ENCODE data around the gene PPP1R14B. TPM values are rescaled to one million over a fixed set of nuclear protein-coding genes. Genes with fewer than 3 reads are reported as not detected.
A peak's percentile ranks its signal among the peaks of the same experiment; 100 is the strongest.

PPP1R14B gene
- total RNA-seq, 2 donors from 2014 or later: 236 to 276 TPM

GRCh38 chr11:64285885-64286800 is 39.4 kb upstream of the PPP1R14B start:
- H3K9me3 Mint-ChIP-seq: no peaks in the 10 kb centered on the region
- peak overlapping the region; percentile 90 for H3K27ac Mint-ChIP-seq
- H3K4me3 Mint-ChIP-seq: peak overlapping the region; percentile 80
- H3K36me3 Mint-ChIP-seq (ENCODE audit: low read depth): peaks cover 23% of the 10 kb centered on the region
- ATAC-seq (replicated peaks): no peak
- H3K27me3 Mint-ChIP-seq: peaks cover 4% of the 10 kb centered on the region
- H3K4me1 Mint-ChIP-seq: peaks cover 9% of the 10 kb centered on the region

- H3K27ac Mint-ChIP-seq: peak within 1 kb of the TSS; percentile 90
- peak within 1 kb of the TSS; percentile 80 for H3K4me3 Mint-ChIP-seq
- peak; percentile 68 for ATAC-seq (replicated peaks)
- H3K9me3 Mint-ChIP-seq: no peaks in the 10 kb centered on the region
- H3K36me3 Mint-ChIP-seq (ENCODE audit: low read depth): peaks cover 19% of the 10 kb centered on the region
- H3K4me1 Mint-ChIP-seq: peaks cover 10% of the 10 kb centered on the region
- no peaks in the 10 kb centered on the region for H3K27me3 Mint-ChIP-seq
These were observed 38.5 kb upstream of the PPP1R14B start, which contains the start of gene GPR137 for GRCh38 chr11:64284962-64285884. TSS of gene GPR137 (plus strand) at chr11:64285848. CDS start at chr11:64286525, 677 bp downstream.

- H3K9me3 Mint-ChIP-seq: no peaks in the 10 kb centered on the region
- peak; percentile 94 for ATAC-seq (replicated peaks)
These were observed 37.6 kb upstream of the PPP1R14B start, which contains the start of gene BAD for GRCh38 chr11:64284048-64284961. TSS of gene BAD (minus strand) at chr11:64284665. CDS start at chr11:64284368, 297 bp downstream.

DNA sequence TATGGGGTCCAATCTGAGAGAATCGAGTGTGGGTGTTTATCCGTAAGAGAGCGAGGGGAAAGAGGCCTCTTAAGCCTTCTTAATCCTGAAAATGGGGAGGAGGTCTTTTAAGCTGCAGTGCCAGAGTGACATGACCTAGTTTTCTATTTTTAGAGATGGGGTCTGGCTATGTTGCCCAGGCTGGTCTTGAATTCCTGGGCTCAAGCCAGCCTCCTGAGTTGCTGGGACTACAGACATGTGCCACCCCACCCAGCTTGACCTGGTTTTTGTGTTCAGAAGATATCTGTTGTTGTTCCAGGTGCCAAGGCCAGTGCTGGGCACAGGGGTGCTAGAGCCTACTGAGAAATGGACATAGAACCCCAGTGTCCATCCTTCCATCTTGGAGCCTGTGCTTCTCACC is 36.3 kb upstream of the PPP1R14B start:
- no peak for ATAC-seq (replicated peaks)
- Mint-ChIP-seq H3K27me3 (no peaks in the 10 kb centered on the region), H3K36me3 (ENCODE audit: low read depth) (peaks cover 33% of the 10 kb centered on the region), H3K9me3 (no peaks in the 10 kb centered on the region), H3K4me1 (peaks cover 14% of the 10 kb centered on the region), H3K4me3 (peak overlapping the region; percentile 80), H3K27ac (peak overlapping the region; percentile 75)

More at GRCh38 chr11:64284048-64284961, 37.6 kb upstream of the PPP1R14B start, which contains the start of gene BAD:
- Mint-ChIP-seq H3K4me3 (peak within 1 kb of the TSS; percentile 80), H3K4me1 (peaks cover 10% of the 10 kb centered on the region), H3K36me3 (ENCODE audit: low read depth) (peaks cover 26% of the 10 kb centered on the region), H3K27me3 (no peaks in the 10 kb centered on the region), H3K27ac (peak within 1 kb of the TSS; percentile 75)

DNA sequence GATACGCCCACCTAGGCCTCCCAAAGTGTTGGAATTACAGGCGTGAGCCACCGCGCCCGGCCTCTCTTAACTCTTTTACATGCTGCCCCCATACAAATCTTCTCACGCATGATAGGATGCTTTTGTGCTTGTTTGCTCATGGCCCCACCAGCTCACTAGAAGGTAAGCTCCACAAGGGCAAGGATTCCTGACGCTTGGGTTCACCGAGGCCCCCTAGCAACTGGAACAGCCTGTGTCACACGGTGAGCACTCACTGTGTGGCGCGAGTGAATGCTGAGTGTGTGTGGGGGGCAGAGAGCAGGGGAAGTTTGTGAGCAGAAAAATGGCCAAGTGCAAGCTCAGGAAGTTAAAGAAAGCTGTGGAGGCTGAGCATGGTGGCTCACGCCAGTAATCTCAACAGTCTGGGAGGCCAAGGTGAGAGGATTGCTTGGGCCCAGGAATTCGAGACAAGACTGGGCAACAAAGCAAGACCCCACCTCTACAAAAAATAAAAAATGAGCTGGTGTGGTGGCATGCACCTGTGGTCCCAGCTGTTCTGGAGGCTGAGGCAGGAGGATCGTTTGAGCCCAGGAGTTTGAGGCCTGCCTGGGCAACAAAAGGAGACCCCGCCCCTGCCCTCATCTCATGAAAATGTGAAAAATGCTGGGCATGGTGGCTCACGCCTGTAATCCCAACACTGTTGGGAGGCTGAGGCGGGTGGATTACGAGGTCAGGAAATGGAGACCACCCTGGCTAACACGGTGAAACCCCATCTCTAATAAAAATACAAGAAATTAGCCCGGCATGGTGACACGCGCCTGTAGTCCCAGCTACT is 35.4 kb upstream of the PPP1R14B start:
- Mint-ChIP-seq H3K27me3 (no peaks in the 10 kb centered on the region), H3K4me3 (peak overlapping the region; percentile 80), H3K36me3 (ENCODE audit: low read depth) (peaks cover 33% of the 10 kb centered on the region), H3K9me3 (no peaks in the 10 kb centered on the region), H3K4me1 (peaks cover 14% of the 10 kb centered on the region), H3K27ac (peak overlapping the region; percentile 38)
- no peak for ATAC-seq (replicated peaks)

- H3K27ac Mint-ChIP-seq: peak overlapping the region; percentile 9
- peaks cover 38% of the 10 kb centered on the region for H3K36me3 Mint-ChIP-seq (ENCODE audit: low read depth)
- no peak overlapping the region for H3K4me3 Mint-ChIP-seq
- H3K9me3 Mint-ChIP-seq: no peaks in the 10 kb centered on the region
- H3K4me1 Mint-ChIP-seq: peaks cover 9% of the 10 kb centered on the region
- no peaks in the 10 kb centered on the region for H3K27me3 Mint-ChIP-seq
- no peak for ATAC-seq (replicated peaks)
These were observed 31.9 kb upstream of the PPP1R14B start for GRCh38 chr11:64278576-64279190.

DNA sequence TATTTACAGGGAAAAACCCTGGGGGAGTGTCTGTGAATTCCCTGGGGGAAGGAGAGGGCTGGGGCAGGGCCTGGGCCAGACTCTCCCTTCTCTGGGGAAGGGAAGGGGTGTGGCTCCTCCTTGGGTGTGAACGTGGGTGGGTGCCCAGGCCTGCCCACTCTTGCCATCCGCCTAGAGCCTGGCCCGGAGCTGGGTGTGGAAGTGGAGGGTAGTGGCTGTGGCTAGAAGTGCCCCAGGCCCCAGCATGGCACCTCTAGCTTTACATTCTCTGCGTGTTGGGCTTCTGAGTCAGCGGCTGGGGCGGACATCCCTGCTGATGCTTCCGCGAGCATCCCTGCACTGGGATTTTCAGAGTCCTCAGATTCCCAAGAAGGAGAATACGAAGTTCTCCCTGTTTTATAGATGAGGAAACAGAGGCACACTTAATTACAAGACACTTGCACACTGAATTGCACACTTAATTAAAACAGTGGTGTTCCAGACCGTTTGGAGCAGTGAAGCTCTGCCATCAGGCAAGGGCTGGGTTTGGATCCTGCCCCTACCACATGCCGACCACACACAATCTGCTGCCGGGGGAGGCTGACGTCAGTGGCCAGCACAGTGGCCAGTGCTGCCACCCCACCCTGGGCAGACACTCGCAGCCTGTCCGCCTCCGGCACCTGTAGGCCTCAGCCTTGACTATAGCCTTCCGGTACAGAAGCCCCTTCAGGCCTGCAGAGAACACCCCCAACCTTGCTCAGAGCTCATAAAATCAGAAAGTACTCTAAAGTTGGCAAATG is 30.1 kb upstream of the PPP1R14B start:
- peaks cover 35% of the 10 kb centered on the region for H3K36me3 Mint-ChIP-seq (ENCODE audit: low read depth)
- peaks cover 11% of the 10 kb centered on the region for H3K4me1 Mint-ChIP-seq
- H3K27ac Mint-ChIP-seq: no peak overlapping the region

DNA sequence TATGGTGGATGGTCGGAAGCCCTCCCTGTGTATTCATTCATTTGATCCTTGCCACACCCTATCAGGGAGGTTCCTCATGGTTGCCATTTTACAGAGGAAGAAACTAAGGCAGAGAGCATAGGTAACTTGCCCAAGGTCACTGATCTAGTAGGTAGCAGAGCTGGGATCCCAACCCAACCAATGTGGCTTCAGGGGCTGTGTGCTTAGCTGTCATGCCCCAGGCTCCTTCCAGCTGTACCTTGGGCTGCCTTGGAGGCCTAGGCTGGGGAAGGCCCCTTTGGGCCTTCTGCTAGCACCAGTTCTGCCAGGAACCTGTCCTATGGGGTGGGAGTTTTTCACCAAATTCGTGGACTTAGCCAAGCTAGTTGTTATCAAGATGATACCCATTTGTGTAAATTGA is 29.1 kb upstream of the PPP1R14B start:
- no peaks in the 10 kb centered on the region for H3K27me3 Mint-ChIP-seq
- H3K9me3 Mint-ChIP-seq: no peaks in the 10 kb centered on the region
- no peak overlapping the region for H3K27ac Mint-ChIP-seq
- peaks cover 27% of the 10 kb centered on the region for H3K36me3 Mint-ChIP-seq (ENCODE audit: low read depth)
- no peak for ATAC-seq (replicated peaks)
- peaks cover 8% of the 10 kb centered on the region for H3K4me1 Mint-ChIP-seq
- no peak overlapping the region for H3K4me3 Mint-ChIP-seq

More for the DNA sequence above, 30.1 kb upstream of the PPP1R14B start:
- no peak overlapping the region for H3K4me3 Mint-ChIP-seq
- no peak for ATAC-seq (replicated peaks)
- no peaks in the 10 kb centered on the region for H3K9me3 Mint-ChIP-seq
- H3K27me3 Mint-ChIP-seq: no peaks in the 10 kb centered on the region

GRCh38 chr11:64275031-64275800 is 28.5 kb upstream of the PPP1R14B start:
- Mint-ChIP-seq H3K36me3 (ENCODE audit: low read depth) (peaks cover 31% of the 10 kb centered on the region), H3K27ac (no peak overlapping the region), H3K9me3 (no peaks in the 10 kb centered on the region), H3K4me3 (no peak overlapping the region), H3K27me3 (no peaks in the 10 kb centered on the region), H3K4me1 (peaks cover 8% of the 10 kb centered on the region)
- no peak for ATAC-seq (replicated peaks)

DNA sequence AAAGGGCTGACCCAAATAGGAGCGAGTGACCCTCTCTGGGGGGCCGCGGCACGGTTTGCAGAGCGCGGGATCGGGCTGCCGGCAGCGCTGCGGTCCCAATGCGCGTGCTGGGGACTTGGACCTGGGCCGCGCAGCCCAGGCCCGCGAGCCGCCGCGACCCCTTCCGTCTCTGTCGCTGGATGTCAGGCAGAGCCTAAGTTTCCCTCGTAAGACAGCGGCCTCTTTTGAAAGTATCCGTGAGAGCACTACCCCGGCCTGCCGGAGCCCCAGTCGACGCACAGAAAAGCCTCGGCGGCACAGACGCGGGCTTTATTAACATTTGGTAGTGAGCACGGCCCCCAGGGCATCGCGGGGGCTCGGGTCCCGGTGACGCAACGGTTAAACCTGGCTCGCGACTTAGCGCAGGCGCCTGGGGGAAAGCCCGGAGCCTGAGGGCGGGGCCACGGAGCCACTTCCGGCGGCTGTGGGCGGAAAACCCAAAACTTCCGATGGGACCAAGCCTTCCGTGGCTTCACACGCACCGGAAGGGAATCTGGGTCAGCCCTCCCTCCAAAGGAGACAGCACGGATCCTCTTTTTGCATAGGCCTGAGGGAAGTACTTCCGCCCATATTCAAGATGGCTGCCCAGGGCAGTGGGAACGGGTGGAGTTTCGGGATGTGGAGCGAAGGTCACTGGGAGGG is 22.9 kb upstream of the PPP1R14B start:
- peaks cover 18% of the 10 kb centered on the region for H3K4me1 Mint-ChIP-seq
- H3K36me3 Mint-ChIP-seq (ENCODE audit: low read depth): peaks cover 24% of the 10 kb centered on the region
- no peaks in the 10 kb centered on the region for H3K27me3 Mint-ChIP-seq
- H3K27ac Mint-ChIP-seq: peak overlapping the region; percentile 96
- H3K4me3 Mint-ChIP-seq: peak overlapping the region; percentile 96
- ATAC-seq (replicated peaks): peak; percentile 88
- no peaks in the 10 kb centered on the region for H3K9me3 Mint-ChIP-seq

DNA sequence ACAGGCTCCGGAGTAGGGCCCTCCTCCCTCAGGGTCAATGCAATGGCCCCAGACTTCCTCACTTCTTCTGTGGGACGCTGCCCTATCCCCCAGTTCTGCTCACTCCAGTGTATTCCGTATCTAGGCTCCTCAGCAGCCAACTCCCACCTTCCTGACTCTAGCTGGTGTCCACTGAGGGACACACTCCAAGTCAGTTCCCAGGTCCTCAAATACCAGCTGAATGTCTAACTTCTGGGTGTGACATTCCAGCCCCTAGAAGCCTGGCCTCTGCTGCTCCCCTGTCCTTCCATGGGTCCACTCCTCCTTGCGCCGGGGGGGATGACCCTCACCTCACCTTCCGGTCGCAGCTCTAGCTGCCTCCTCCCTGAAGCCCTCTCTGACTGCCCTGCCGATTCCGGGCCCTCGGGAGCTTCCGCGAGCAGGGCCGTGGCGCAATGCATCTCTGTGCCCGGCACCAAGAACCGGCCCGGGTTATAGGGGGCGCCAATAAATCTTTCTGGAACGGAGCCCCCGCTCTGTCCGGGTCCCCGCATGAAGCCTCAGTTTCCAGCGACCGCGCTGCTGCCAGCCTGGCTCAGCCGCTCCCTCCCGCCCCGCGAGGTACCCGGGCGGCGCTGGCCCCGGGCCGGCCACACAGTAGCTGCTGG is 22.3 kb upstream of the PPP1R14B start:
- Mint-ChIP-seq H3K27ac (peak overlapping the region; percentile 96), H3K4me1 (peaks cover 18% of the 10 kb centered on the region), H3K36me3 (ENCODE audit: low read depth) (peaks cover 24% of the 10 kb centered on the region), H3K27me3 (no peaks in the 10 kb centered on the region), H3K9me3 (no peaks in the 10 kb centered on the region), H3K4me3 (peak overlapping the region; percentile 96)
- peak; percentile 7 for ATAC-seq (replicated peaks)

Data from activated T-helper 17 cell treated with anti-CD3 and anti-CD28 coated beads, Interleukin-2, amount 50 U/mL, for 72 hours (primary cell).